Mononuclear cell (primary cell): ENCODE measurements around the gene SCUBE1. TPM values are rescaled to one million over a fixed set of nuclear protein-coding genes. Genes with fewer than 3 reads are reported as not detected.

ENCODE experiments used
- H3K27me3 ChIP-seq: 2 replicates; pipeline ENCODE4 v1.6.0; 2011; ENCODE audit warnings: low read length, control low read depth; ENCODE audit not compliant: insufficient read depth
- H3K4me1 ChIP-seq: 2 replicates; pipeline ENCODE4 v1.5.1; 2011; ENCODE audit warnings: mild to moderate bottlenecking, low read length, control low read depth; ENCODE audit not compliant: insufficient read depth
- H3K4me3 ChIP-seq: 2 replicates; pipeline ENCODE4 v1.5.1; 2011; ENCODE audit warnings: mild to moderate bottlenecking, low read length, moderate library complexity
- H3K9me3 ChIP-seq: 2 replicates; pipeline ENCODE4 v1.5.1; 2011; ENCODE audit warnings: low read depth, mild to moderate bottlenecking, control low read depth, low read length
- total RNA-seq: library from RNA; depleted of rRNA; stranded (reverse); fragments of >200 nt; gene quantifications from one replicate; pipeline ENCODE4 v1.2.3, GENCODE V29; 2012

The SCUBE1 gene
- total RNA-seq, 1 donor = 0.94 TPM

DNA sequence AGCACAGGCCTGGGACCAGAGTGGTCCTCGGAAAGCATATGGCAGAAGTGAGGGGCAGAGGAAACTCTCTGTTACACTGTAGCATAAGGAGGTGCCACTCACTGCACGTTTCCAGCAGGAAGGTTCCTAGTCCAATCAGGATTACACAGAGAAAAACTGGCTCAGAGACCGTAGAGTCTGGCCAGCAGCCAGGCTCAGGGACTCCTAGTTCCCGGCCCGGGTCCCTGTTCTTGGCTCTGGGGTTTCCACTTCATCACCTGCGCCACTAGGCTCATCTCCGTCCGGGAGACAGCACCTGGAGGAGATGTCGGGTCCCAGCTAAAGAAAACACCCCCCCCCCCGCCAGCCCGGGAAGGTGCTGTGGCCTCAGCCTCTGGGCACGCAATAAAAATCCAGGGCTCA is 157.3 kb downstream of the SCUBE1 start:
- Histone ChIP-seq H3K27me3 (no peaks in the 10 kb centered on the region), H3K9me3 (no peaks in the 10 kb centered on the region), H3K4me3 (peak overlapping the region; percentile 51), H3K4me1 (peaks cover 23% of the 10 kb centered on the region)

GRCh38 chr22:43183496-43184277 is 159.5 kb downstream of the SCUBE1 start:
- H3K9me3 ChIP-seq = no peaks in the 10 kb centered on the region
- H3K27me3 ChIP-seq = no peaks in the 10 kb centered on the region
- H3K4me1 ChIP-seq = peaks cover 23% of the 10 kb centered on the region
- H3K4me3 ChIP-seq = no peak overlapping the region

- Histone ChIP-seq H3K9me3 (no peaks in the 10 kb centered on the region), H3K4me3 (no peak overlapping the region), H3K4me1 (peaks cover 15% of the 10 kb centered on the region), H3K27me3 (no peaks in the 10 kb centered on the region)
Measured at GRCh38 chr22:43182726-43183125, 160.4 kb downstream of the SCUBE1 start.

DNA sequence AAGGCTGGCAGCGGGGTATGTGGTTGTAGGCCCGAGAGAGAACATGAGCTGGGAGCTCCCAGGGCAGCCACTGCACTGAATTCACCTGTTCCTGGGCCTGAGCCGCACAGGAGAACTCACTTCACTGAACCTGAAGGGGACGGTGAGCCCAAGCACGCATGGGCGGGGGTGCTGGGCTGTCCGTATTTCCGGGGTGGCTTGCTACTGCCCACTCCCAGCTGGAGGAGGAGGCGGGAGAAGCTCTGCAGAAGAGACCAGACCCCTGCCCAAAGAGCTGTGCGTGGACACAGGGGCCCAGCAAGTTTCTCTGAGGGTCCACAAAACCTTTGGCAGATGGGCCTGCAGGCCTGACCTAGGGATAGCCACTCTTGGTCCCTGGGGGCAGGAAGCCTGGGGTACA is 161.1 kb downstream of the SCUBE1 start:
- Histone ChIP-seq H3K9me3 (no peaks in the 10 kb centered on the region), H3K27me3 (no peaks in the 10 kb centered on the region), H3K4me1 (peaks cover 14% of the 10 kb centered on the region), H3K4me3 (no peak overlapping the region)

GRCh38 chr22:43181321-43182076 is 161.7 kb downstream of the SCUBE1 start:
- H3K4me1 ChIP-seq = peaks cover 13% of the 10 kb centered on the region
- no peaks in the 10 kb centered on the region for H3K27me3 ChIP-seq
- H3K4me3 ChIP-seq = no peak overlapping the region
- no peaks in the 10 kb centered on the region for H3K9me3 ChIP-seq

DNA sequence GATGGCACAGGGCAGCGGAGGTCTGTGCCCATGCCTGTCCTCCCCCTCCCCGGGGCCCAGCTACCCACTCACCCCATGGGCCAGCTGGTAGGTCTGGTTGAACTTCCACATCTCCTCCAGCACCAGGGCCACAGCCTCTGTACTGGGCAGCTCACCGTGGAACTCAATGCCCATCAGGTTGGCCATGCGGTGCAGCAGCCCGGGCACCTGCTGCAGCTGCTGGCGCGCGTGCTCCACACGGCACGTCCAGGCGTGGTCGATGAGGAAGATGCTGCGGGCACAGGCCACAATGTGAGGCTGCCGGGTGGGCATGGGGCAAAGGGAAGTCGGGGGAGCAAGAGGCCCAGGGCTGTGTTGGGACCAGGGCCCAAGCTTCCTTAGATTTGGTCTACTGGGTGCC is 162.5 kb downstream of the SCUBE1 start:
- Histone ChIP-seq H3K27me3 (no peaks in the 10 kb centered on the region), H3K4me3 (no peak overlapping the region), H3K9me3 (no peaks in the 10 kb centered on the region), H3K4me1 (peaks cover 5% of the 10 kb centered on the region)

- H3K4me1 ChIP-seq = no peaks in the 10 kb centered on the region
- H3K4me3 ChIP-seq = no peak overlapping the region
- no peaks in the 10 kb centered on the region for H3K27me3 ChIP-seq
- H3K9me3 ChIP-seq = no peaks in the 10 kb centered on the region
Measured at GRCh38 chr22:43179911-43180195, 163.3 kb downstream of the SCUBE1 start.

DNA sequence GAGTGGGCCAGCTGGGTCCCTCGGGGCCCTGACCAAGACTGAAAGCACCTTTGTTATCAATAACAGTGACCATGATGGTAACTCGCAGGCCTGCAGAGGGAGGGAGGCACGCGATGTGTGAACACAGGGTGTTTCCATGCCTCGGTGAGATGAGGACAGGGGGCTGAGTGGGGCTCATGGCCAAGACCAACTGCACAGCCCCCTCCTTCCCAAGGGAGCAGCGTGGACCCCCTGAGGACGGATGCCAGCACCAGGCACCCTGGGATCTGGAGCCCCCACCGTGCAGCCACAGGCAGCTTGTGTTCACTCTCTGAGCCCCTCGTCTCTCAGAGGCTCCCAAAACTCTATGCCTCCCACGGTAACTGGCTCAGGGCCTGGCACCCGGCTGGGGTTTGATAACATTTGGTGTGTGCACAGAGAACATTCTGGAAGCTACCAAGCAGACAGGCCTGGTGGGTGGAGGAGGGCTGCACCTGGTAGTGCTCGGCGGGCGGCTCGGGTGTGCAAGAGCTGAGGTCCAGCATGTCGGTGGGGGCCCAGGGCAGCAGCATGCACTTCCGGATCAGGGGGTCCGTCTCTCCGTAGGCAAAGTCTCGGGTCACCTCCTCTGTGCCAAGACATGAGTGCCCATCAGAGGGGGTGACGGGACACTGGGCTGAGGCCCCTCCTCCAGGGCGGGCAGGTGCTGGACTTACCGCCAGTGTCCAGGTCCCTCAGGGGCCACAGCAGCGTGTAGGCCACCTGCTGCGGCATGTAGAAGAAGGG is 163.8 kb downstream of the SCUBE1 start:
- Histone ChIP-seq H3K4me1 (no peaks in the 10 kb centered on the region), H3K9me3 (no peaks in the 10 kb centered on the region), H3K4me3 (no peak overlapping the region), H3K27me3 (no peaks in the 10 kb centered on the region)

GRCh38 chr22:43177479-43177878 is 165.7 kb downstream of the SCUBE1 start:
- Histone ChIP-seq H3K4me3 (no peak overlapping the region), H3K9me3 (no peaks in the 10 kb centered on the region), H3K4me1 (no peaks in the 10 kb centered on the region), H3K27me3 (no peaks in the 10 kb centered on the region)

- H3K4me1 ChIP-seq = no peaks in the 10 kb centered on the region
- H3K4me3 ChIP-seq = no peak overlapping the region
- no peaks in the 10 kb centered on the region for H3K9me3 ChIP-seq
- no peaks in the 10 kb centered on the region for H3K27me3 ChIP-seq
Measured at GRCh38 chr22:43176090-43176489, 167.1 kb downstream of the SCUBE1 start.

DNA sequence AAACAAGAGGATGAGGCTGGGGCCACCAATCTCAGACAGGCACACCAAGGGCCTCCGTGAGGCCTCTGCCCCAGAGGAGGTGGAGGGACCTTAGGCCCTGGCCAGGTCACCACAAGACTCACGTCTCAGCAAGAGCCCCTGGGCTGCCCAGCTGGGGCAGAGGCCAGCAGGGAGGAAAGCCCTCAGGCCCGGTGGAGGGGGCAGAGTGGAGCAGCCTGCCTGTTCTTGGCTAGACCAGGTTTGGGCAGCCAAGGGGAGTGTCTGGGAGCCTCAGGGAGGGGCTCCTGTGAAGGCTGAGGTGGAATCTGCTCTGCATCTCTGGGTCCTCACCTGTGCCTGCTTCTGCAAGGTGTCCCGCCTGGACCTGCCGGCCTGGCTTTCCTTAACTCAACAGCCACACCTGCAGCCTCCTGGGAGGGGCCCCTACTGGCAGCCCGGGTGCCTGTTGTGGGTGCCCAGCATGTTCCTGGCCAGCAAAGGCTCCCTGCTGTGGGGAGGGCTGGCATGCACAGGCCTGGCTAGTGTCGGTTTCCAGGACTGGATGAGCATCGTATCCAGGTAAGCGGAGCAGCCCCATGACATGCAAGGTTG is 168.1 kb downstream of the SCUBE1 start:
- H3K4me1 ChIP-seq = no peaks in the 10 kb centered on the region

DNA sequence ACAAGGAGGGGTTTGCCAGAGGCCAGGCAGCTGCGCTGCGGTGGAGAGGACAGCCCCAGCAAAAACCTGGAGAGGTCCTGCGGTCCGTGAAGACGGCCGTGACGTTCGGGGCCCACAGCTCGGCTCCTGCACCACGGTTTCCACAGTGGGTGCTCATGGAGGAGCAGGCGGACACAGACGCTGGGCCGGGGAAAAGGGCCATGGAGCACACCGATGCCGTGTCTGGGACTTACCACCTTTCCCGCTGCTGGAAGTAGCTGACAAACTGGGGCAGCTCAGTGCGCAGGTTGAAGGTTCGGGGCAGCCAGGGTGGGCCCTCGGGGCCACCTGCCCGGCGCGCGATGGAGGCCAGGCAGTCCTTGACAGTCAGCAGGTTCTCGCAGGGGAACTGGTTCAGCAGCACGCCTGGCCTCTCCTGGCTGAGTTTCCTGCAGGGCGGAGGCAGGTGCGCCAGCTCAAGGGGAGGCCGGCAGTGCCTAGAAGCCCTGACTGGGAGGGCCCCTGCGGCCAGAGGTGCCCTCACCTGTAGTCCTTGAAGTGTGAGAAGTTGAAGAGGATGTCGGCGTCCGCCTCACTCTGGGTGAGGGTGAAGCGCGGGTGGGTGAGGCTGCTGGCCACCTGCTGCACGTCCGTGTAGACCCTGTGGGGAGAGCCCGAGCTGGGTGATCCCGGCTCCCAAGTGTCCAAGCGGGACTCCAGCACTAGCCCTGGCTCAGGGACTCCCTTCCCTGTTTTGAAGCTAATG is 169.0 kb downstream of the SCUBE1 start:
- no peaks in the 10 kb centered on the region for H3K27me3 ChIP-seq
- H3K4me1 ChIP-seq = no peaks in the 10 kb centered on the region
- no peaks in the 10 kb centered on the region for H3K9me3 ChIP-seq
- no peak overlapping the region for H3K4me3 ChIP-seq

More for the DNA sequence above, 168.1 kb downstream of the SCUBE1 start:
- Histone ChIP-seq H3K27me3 (no peaks in the 10 kb centered on the region), H3K9me3 (no peaks in the 10 kb centered on the region), H3K4me3 (no peak overlapping the region)

DNA sequence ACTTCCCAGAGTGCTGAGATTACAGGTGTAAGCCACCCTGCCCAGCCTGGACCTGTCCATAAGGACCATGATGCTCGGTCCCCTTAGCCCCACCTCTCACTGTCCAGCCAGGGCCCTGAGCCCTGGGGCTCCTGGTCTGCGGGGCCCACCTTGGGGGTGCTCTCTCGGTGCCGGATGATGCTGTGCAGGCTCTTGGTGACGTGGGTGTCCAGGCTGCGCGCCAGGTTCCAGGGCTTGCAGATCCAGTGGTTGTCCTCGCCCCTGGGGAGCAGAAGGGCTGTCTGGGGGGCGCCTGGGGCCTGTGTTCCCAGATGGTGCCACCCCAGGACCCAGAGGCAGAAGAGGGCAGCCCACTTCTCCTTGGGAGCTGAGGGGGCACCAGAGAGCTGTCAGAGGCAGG is 169.6 kb downstream of the SCUBE1 start:
- Histone ChIP-seq H3K4me1 (no peaks in the 10 kb centered on the region), H3K9me3 (no peaks in the 10 kb centered on the region), H3K27me3 (no peaks in the 10 kb centered on the region), H3K4me3 (no peak overlapping the region)

GRCh38 chr22:43172191-43172590 is 171.0 kb downstream of the SCUBE1 start:
- no peaks in the 10 kb centered on the region for H3K9me3 ChIP-seq
- H3K4me1 ChIP-seq = no peaks in the 10 kb centered on the region
- no peaks in the 10 kb centered on the region for H3K27me3 ChIP-seq
- no peak overlapping the region for H3K4me3 ChIP-seq
